T-helper 1 cell treated with Interleukin-12 subunit alpha and Interleukin-12 subunit beta and Interleukin-4 antibody, amounts not matched to agents 30 μg/mL and 1 μg/mL, for 36 hours (primary cell): ENCODE measurements around the gene GFI1B.
A peak's percentile ranks its signal among the peaks of the same experiment; 100 is the strongest.
"Not testable (repeated sequence)": the region's sequence is repeated elsewhere in the genome, so short reads cannot be mapped to it uniquely, and the experiment has no call there.

Experiments
- H3K27ac Mint-ChIP-seq: one replicate; pipeline ENCODE4 v1.8.0; 2021; ENCODE audit warnings: mild to moderate bottlenecking, mixed read lengths
- H3K27me3 Mint-ChIP-seq: one replicate; pipeline ENCODE4 v1.8.0; 2021; ENCODE audit warnings: low read depth, mixed read lengths
- H3K36me3 Mint-ChIP-seq: one replicate; pipeline ENCODE4 v1.8.0; 2021; ENCODE audit warnings: low read depth, mixed read lengths
- H3K4me1 Mint-ChIP-seq: one replicate; pipeline ENCODE4 v1.8.0; 2021; ENCODE audit warnings: low read depth, mixed read lengths
- H3K4me3 Mint-ChIP-seq: one replicate; pipeline ENCODE4 v1.8.0; 2021; ENCODE audit warnings: mild to moderate bottlenecking, moderate library complexity, mixed read lengths
- H3K9me3 Mint-ChIP-seq: one replicate; pipeline ENCODE4 v1.8.0; 2021; ENCODE audit warnings: mixed read lengths

Gene GFI1B

GRCh38 chr9:132991351-132992300 lies 13.1 kb downstream of the GFI1B start:
- Mint-ChIP-seq H3K27me3 (peaks cover 24% of the 10 kb centered on the region), H3K4me1 (peaks cover 4% of the 10 kb centered on the region), H3K4me3 (no peak overlapping the region)

DNA sequence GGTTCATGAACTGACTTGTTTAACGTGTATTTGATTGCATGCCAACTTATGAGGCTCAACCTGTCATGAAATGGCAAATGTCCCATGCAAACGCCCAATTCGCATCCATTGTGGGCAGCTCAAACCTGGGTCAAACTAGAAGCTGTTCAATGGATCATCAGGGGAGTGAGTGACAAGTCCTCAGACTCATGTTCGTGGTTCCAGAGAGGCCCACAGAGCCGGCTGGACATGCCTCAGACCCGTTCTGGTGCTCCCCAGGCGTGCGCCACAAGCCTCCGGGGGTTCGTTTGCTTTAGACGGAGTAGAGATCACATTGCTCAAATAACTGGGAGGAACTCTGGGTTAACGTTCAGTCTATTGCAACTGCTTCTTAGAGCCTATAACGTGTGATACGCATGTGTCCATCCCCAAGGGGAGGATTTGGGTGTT lies 15.0 kb downstream of the GFI1B start:
- H3K4me3 Mint-ChIP-seq: no peak overlapping the region
- peaks cover 5% of the 10 kb centered on the region for H3K9me3 Mint-ChIP-seq
- no peak overlapping the region for H3K27ac Mint-ChIP-seq
- H3K4me1 Mint-ChIP-seq: peaks cover 4% of the 10 kb centered on the region
- H3K36me3 Mint-ChIP-seq: no peaks in the 10 kb centered on the region
- peaks cover 24% of the 10 kb centered on the region for H3K27me3 Mint-ChIP-seq

More at GRCh38 chr9:132991351-132992300, 13.1 kb downstream of the GFI1B start:
- no peak overlapping the region for H3K27ac Mint-ChIP-seq
- H3K9me3 Mint-ChIP-seq: peaks cover 5% of the 10 kb centered on the region
- H3K36me3 Mint-ChIP-seq: no peaks in the 10 kb centered on the region

- H3K9me3 Mint-ChIP-seq: peaks cover 5% of the 10 kb centered on the region
- no peaks in the 10 kb centered on the region for H3K36me3 Mint-ChIP-seq
- H3K4me3 Mint-ChIP-seq: no peak overlapping the region
- H3K4me1 Mint-ChIP-seq: peaks cover 4% of the 10 kb centered on the region
- H3K27me3 Mint-ChIP-seq: peaks cover 28% of the 10 kb centered on the region
- H3K27ac Mint-ChIP-seq: no peak overlapping the region
These were observed 16.1 kb downstream of the GFI1B start for GRCh38 chr9:132994410-132995120.

DNA sequence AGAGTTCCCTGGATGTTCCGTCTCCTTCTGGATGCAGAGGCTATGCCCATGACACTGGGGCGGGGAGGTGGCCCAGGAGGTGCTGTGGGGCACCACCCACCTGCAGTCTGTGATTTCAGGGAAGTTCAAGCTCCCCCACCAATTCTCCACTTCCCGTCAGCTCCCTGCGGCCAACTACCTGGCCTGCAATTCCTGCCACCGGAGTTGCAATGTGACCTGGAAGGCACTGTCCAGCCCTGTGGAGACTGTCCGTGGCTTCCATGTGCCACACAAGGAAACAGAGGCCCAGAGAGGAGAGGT lies 16.6 kb downstream of the GFI1B start:
- Mint-ChIP-seq H3K4me1 (peaks cover 4% of the 10 kb centered on the region), H3K36me3 (no peaks in the 10 kb centered on the region), H3K9me3 (peaks cover 5% of the 10 kb centered on the region), H3K27ac (no peak overlapping the region), H3K4me3 (no peak overlapping the region), H3K27me3 (peaks cover 31% of the 10 kb centered on the region)

GRCh38 chr9:132995879-132996278 lies 17.4 kb downstream of the GFI1B start:
- no peaks in the 10 kb centered on the region for H3K36me3 Mint-ChIP-seq
- H3K4me3 Mint-ChIP-seq: no peak overlapping the region
- H3K4me1 Mint-ChIP-seq: peaks cover 4% of the 10 kb centered on the region
- no peaks in the 10 kb centered on the region for H3K9me3 Mint-ChIP-seq
- peaks cover 31% of the 10 kb centered on the region for H3K27me3 Mint-ChIP-seq
- H3K27ac Mint-ChIP-seq: no peak overlapping the region

- H3K4me1 Mint-ChIP-seq: peaks cover 4% of the 10 kb centered on the region
- no peaks in the 10 kb centered on the region for H3K9me3 Mint-ChIP-seq
- no peak overlapping the region for H3K27ac Mint-ChIP-seq
- peaks cover 31% of the 10 kb centered on the region for H3K27me3 Mint-ChIP-seq
- H3K36me3 Mint-ChIP-seq: no peaks in the 10 kb centered on the region
- H3K4me3 Mint-ChIP-seq: no peak overlapping the region
These were observed 18.0 kb downstream of the GFI1B start for GRCh38 chr9:132996526-132996925.

GRCh38 chr9:132997591-132997990 lies 19.1 kb downstream of the GFI1B start:
- H3K27me3 Mint-ChIP-seq: peaks cover 31% of the 10 kb centered on the region

GRCh38 chr9:132998221-132998620 lies 19.7 kb downstream of the GFI1B start:
- not testable (repeated sequence) for H3K4me3 Mint-ChIP-seq, H3K4me1 Mint-ChIP-seq, H3K27ac Mint-ChIP-seq, H3K36me3 Mint-ChIP-seq, H3K9me3 Mint-ChIP-seq
- peaks cover 30% of the 10 kb centered on the region for H3K27me3 Mint-ChIP-seq

More at GRCh38 chr9:132997591-132997990, 19.1 kb downstream of the GFI1B start:
- Mint-ChIP-seq H3K36me3 (no peaks in the 10 kb centered on the region), H3K9me3 (no peaks in the 10 kb centered on the region), H3K4me3 (no peak overlapping the region), H3K27ac (no peak overlapping the region), H3K4me1 (peaks cover 6% of the 10 kb centered on the region)

- Mint-ChIP-seq H3K27ac (no peak overlapping the region), H3K4me1 (peaks cover 6% of the 10 kb centered on the region), H3K36me3 (no peaks in the 10 kb centered on the region), H3K4me3 (no peak overlapping the region), H3K27me3 (peaks cover 32% of the 10 kb centered on the region), H3K9me3 (no peaks in the 10 kb centered on the region)
These were observed 20.5 kb downstream of the GFI1B start for GRCh38 chr9:132998831-132999635.

- Mint-ChIP-seq H3K36me3 (no peaks in the 10 kb centered on the region), H3K4me1 (peaks cover 2% of the 10 kb centered on the region), H3K27ac (peak overlapping the region; percentile 13), H3K27me3 (peaks cover 33% of the 10 kb centered on the region), H3K4me3 (no peak overlapping the region), H3K9me3 (no peaks in the 10 kb centered on the region)
These were observed 23.9 kb downstream of the GFI1B start for GRCh38 chr9:133002147-133003070.

- no peak overlapping the region for H3K4me3 Mint-ChIP-seq
- no peaks in the 10 kb centered on the region for H3K36me3 Mint-ChIP-seq
- no peak overlapping the region for H3K27ac Mint-ChIP-seq
- H3K4me1 Mint-ChIP-seq: peaks cover 2% of the 10 kb centered on the region
- H3K9me3 Mint-ChIP-seq: no peaks in the 10 kb centered on the region
- H3K27me3 Mint-ChIP-seq: peaks cover 33% of the 10 kb centered on the region
These were observed 24.6 kb downstream of the GFI1B start for GRCh38 chr9:133003071-133003461.

DNA sequence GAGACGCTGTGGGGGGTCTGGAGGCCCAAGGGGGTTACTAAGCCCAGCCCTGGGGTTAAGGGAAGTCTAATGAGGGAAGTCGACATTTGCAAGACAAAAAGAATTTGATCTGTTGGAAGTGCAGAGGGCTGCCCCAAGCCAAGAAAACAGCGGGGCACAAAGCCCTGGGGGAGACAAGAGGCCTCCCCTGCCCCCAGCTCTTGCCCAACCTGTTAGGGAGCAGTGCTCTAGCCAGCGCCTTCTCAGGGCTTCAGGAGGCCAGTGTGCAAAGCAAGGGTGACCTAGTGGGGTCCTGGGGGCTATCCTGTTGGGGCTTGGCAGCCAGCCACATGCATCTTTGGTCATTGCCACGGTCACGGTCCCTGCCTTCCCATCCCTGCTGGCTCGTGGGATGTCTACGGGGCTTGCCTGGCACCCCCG lies 25.2 kb downstream of the GFI1B start:
- Mint-ChIP-seq H3K27me3 (peaks cover 33% of the 10 kb centered on the region), H3K4me1 (peaks cover 2% of the 10 kb centered on the region), H3K4me3 (no peak overlapping the region), H3K27ac (no peak overlapping the region), H3K9me3 (no peaks in the 10 kb centered on the region), H3K36me3 (no peaks in the 10 kb centered on the region)

GRCh38 chr9:133004091-133004998 lies 25.9 kb downstream of the GFI1B start:
- Mint-ChIP-seq H3K27ac (no peak overlapping the region), H3K4me3 (no peak overlapping the region), H3K9me3 (no peaks in the 10 kb centered on the region), H3K4me1 (peaks cover 2% of the 10 kb centered on the region), H3K36me3 (no peaks in the 10 kb centered on the region), H3K27me3 (peaks cover 36% of the 10 kb centered on the region)
